Duodenal mucosa (tissue), 2 donors: ENCODE results near the gene NCOA4.
"Not testable (repeated sequence)": the region's sequence is repeated elsewhere in the genome, so short reads cannot be mapped to it uniquely, and the experiment has no call there.

ENCODE experiments used
- H3K27ac ChIP-seq: one replicate; pipeline ENCODE4 v1.7.0; 2013; ENCODE audit warnings: low read depth, low read length
- H3K27me3 ChIP-seq, 2 donors: one replicate each; pipeline ENCODE4 v1.7.0; 2013; ENCODE audit warnings: low read length in 2 of 2, control low read depth in 1 of 2; ENCODE audit not compliant: insufficient read depth in 2 of 2, control insufficient read depth in 1 of 2
- H3K36me3 ChIP-seq, 2 donors: one replicate each; pipeline ENCODE4 v1.7.0; 2013; ENCODE audit warnings: low read length in 2 of 2, control low read depth in 1 of 2; ENCODE audit not compliant: insufficient read depth in 2 of 2, control insufficient read depth in 1 of 2
- H3K4me1 ChIP-seq, 2 donors: one replicate each; pipeline ENCODE4 v1.7.0; 2013; ENCODE audit warnings: low read length in 2 of 2, control low read depth in 1 of 2; ENCODE audit not compliant: insufficient read depth in 2 of 2, control insufficient read depth in 1 of 2
- H3K4me3 ChIP-seq, 2 donors: one replicate each; pipeline ENCODE4 v1.7.0; 2013; ENCODE audit warnings: low read length in 2 of 2, low read depth in 1 of 2
- H3K9ac ChIP-seq, 2 donors: one replicate each; pipeline ENCODE4 v1.7.0; 2013; ENCODE audit warnings: low read length in 2 of 2, low read depth in 1 of 2
- H3K9me3 ChIP-seq, 2 donors: one replicate each; pipeline ENCODE4 v1.7.0; 2013; ENCODE audit warnings: low read length in 2 of 2, control low read depth in 1 of 2; ENCODE audit not compliant: control insufficient read depth in 1 of 2

The NCOA4 gene

DNA sequence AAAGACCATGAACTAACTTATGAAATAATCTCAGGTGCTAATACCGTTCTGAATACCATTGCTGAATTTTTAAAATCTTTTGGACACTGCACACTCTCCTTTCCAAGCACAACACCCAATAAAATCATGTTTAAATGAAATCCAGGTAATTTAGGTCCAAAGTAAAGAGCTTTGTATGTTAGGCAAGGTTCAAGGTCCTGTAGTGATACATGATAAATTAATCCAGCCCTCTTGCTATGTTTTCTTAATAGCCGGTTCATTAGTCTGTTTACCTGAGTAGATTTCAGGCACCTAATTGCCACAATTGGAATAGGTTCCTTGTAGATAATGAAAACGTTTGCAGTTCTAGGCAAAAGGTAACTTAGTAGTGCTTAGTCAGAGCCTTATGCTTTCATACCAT is 44.8 kb downstream of the NCOA4 start:
- H3K27me3 ChIP-seq, H3K4me1 ChIP-seq, H3K27ac ChIP-seq, H3K9me3 ChIP-seq, H3K4me3 ChIP-seq, H3K36me3 ChIP-seq, H3K9ac ChIP-seq: not testable (repeated sequence)

DNA sequence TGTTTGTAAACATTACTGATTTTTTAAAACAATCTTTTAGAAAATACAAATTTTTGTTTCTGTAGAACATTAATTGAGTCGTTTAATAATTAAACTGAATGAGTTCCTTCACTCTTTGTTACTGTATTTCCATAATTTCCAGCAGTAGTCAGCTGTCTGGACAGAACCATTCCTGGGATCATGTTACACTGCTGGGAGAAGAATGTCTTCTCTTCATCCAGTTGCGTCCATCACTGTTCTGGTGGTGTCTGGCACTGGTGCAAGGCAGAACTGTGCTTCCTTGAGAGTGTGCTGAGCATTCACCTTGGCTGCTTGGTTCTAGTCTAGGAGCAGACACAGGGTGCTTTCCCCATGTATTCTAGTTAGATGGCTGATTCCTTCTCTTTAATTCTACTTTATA is 46.0 kb downstream of the NCOA4 start:
- not testable (repeated sequence) for H3K4me1 ChIP-seq, H3K27me3 ChIP-seq, H3K9ac ChIP-seq, H3K27ac ChIP-seq, H3K36me3 ChIP-seq, H3K9me3 ChIP-seq, H3K4me3 ChIP-seq

DNA sequence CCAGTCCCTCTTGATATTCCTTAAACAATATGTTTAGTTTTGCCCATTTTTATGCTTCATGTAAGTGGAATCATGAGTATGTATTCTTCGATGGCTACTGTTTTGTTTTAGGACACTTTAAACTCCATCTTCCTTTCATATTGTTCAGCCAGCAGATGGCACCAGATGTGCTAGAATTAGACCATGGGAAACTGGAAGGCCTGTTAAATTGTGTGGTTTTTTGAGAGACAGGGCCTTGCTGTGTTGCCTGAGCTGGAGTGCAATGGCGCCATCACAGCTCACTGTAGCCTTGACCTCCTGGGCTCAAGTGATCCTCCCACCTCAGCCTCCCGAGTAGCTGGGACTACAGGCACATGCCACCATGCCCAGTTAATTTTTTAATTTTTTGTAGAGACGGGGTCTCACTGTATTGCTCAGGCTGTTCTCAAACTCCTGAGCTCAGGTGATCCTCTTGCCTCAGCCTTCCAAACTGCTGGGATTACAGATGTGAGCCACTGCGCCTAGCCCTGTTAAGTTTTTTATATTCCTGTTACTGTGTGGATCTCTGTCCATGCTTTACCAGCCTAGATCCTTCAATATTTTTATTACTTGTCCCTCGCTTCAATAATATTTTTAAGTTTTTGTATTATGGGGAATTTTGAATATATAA is 46.8 kb downstream of the NCOA4 start:
- H3K27me3 ChIP-seq, H3K4me3 ChIP-seq, H3K36me3 ChIP-seq, H3K27ac ChIP-seq, H3K9me3 ChIP-seq, H3K4me1 ChIP-seq, H3K9ac ChIP-seq: not testable (repeated sequence)

DNA sequence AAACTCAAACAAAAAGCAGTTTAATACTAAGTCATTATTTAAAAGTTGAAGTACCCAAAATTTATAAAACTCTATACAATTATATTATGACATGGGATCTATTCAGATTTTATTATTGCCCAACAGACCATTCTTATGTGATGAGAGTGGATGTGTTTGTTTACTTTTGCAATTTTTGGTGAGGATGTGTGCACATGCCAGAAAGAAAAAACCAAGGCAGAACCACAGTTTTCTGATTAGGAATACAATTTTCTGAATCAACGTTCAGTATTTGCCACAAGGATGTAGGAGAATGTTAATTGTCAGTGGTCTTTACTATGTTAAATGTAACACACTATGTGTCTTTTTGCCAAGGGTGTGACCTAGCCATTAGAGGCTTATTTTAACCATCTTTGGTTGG is 49.1 kb downstream of the NCOA4 start:
- H3K9ac ChIP-seq, H3K27me3 ChIP-seq, H3K9me3 ChIP-seq, H3K27ac ChIP-seq, H3K36me3 ChIP-seq, H3K4me1 ChIP-seq, H3K4me3 ChIP-seq: not testable (repeated sequence)

DNA sequence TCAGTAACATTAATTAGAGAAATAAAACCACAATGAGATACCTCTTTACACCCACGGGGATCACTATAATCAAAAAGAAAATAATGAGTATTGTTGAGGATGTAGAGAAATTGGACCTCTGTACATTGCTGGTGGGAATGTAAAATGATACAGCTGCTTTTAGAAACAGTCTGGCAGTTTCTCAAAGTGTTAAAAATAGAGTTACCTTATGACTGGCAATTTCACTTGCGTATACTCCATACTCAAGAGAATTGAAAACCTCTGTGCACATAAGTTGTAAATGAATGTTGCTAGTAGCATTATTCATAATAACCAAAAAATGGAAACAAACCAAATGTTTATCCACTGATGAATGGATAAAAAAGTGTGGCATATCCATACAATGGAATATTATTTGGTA is 51.9 kb downstream of the NCOA4 start:
- H3K27me3 ChIP-seq, H3K9ac ChIP-seq, H3K4me3 ChIP-seq, H3K36me3 ChIP-seq, H3K27ac ChIP-seq, H3K4me1 ChIP-seq, H3K9me3 ChIP-seq: not testable (repeated sequence)

DNA sequence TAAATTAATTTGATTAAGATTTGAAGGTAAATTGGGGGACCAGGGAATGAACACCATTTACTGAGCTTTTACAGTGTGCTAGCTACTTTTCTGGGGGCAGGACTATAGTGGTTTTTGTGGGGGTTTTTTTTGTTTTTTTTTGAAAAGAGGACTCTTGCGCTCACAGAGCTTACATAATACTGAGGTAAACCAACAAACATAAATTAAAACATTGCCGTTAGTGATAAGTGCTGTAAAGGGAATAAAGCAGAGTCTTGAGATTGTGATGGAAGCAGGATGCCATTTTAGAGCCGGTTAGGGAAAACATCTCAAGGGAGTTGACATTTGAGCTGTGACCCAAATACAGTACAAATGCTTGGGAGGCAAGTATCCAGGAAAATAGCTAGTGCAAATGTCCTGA is 56.4 kb downstream of the NCOA4 start:
- H3K27me3 ChIP-seq, H3K9me3 ChIP-seq, H3K4me3 ChIP-seq, H3K9ac ChIP-seq, H3K36me3 ChIP-seq, H3K27ac ChIP-seq: not testable (repeated sequence)
- peaks cover 0 to 12% of the 10 kb centered on the region in 2 donors for H3K4me1 ChIP-seq

DNA sequence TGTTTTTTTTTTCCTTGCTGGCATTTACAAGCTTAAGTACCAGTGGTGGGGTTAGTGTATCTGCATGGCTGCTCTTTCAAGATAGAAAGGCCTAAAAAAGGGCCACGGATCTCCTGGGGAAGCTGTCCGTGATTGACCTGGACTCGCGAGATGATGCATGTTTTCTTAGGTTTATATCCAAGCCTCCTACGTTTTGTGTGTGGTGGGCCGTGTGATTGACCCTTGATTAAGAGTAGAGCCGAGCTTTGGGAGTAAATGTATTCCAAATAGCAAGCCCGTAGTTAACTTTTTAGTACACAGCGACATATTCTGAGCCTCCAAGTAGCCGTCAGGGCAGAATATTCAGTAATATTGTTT is 57.6 kb downstream of the NCOA4 start:
- H3K36me3 ChIP-seq, H3K9me3 ChIP-seq, H3K27ac ChIP-seq, H3K27me3 ChIP-seq: not testable (repeated sequence)
- Histone ChIP-seq H3K4me1 (peaks cover 0 to 12% of the 10 kb centered on the region in 2 donors), H3K9ac (peak overlapping the region; percentile 66 to 75), H3K4me3 (peak overlapping the region; percentile 75 to 79)

DNA sequence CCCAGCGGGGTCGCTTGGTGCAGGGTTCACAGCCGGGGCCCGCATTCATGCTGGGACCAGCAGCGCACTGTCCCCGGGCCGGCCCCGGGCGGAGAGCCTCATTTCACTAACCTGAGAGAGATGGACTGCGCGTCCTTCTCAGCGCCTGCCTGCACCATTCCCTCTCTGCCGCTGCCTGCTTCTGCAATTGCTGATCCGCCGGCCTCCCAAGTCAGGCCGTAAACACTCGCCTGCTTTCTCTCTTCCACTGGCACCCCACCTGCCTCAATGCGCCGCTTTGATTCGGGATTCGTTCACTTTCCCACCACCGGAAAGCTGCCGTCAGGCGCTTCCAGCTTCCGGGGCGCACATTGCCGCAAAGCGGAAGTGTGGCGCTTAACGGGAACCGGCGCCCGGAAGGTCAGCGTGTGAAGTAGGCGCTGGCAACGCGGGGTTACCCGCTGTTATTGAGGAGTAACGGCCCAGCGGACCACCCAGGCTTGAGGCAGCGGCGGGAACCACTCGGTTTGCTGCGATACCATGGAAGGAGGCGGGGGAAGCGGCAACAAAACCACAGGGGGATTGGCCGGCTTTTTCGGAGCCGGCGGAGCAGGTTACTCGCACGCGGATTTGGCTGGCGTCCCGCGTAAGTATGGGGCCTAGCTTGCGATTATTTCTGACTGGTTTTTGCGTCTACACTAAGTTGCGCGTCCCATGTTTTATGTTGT is 58.2 kb downstream of the NCOA4 start, which contains the start of gene TIMM23:
Gene TIMM23 (plus strand): TSS at position 384 of the 707 bp plus-strand sequence. CDS start 136 bp downstream, at position 520.
- not testable (repeated sequence) for H3K9me3 ChIP-seq

DNA sequence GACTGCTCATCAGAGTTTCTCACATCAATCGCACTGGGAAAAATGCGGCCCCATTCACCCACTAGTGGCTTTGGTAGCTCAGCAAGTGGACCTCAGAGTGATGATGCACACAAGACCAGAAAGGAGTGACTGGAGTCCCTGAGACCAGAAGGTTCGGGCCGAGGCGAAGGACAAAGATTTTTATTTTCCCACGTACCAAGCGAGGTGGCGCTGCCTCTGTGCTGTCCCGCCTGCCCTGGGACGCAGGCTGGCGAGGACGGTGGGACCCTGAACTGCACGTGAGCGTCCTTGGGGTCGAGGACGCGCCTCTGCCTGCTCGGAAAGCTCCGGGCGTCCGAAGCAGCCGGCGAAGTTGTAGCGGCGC is 58.7 kb downstream of the NCOA4 start:
- not testable (repeated sequence) for H3K27ac ChIP-seq, H3K9me3 ChIP-seq, H3K27me3 ChIP-seq, H3K36me3 ChIP-seq
- H3K9ac ChIP-seq, result peak overlapping the region; percentile 51 to 66
- H3K4me3 ChIP-seq, result peak overlapping the region; percentile 75 to 79
- peaks cover 0 to 12% of the 10 kb centered on the region in 2 donors for H3K4me1 ChIP-seq

More for the DNA sequence above, 58.2 kb downstream of the NCOA4 start, which contains the start of gene TIMM23:
- not testable (repeated sequence) for H3K27me3 ChIP-seq, H3K36me3 ChIP-seq
- Histone ChIP-seq H3K4me3 (peak within 1 kb of the TSS; percentile 75 to 79), H3K27ac (peak within 1 kb of the TSS; percentile 32), H3K9ac (peak within 1 kb of the TSS; percentile 66 to 75), H3K4me1 (peaks cover 0 to 12% of the 10 kb centered on the region in 2 donors)

DNA sequence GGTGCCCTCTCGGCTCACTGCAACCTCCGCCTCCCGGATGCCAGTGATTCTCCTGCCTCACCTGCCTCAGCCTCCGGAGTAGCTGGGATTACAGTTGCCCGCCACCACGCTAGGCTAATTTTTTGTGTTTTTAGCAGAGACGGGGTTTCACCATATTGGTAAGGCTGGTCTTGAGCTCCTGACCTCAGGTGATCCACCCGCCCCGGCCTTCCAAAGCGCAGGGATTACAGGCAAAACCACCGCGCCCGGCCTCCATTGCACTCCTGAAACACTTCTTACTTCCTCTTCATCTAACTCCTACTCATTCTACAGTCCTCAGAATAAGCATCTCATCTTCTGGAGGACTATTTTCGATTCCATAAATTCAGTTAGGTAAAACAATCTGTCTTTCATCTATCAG is 59.4 kb downstream of the NCOA4 start:
- not testable (repeated sequence) for H3K27ac ChIP-seq, H3K9me3 ChIP-seq, H3K27me3 ChIP-seq, H3K36me3 ChIP-seq
- Histone ChIP-seq H3K9ac (peak overlapping the region in 1 of 2 donors; percentile 51), H3K4me1 (peaks cover 0 to 12% of the 10 kb centered on the region in 2 donors), H3K4me3 (peak overlapping the region; percentile 75 to 79)
